ENCODE measurements around the gene ZDHHC11. TPM values are rescaled to one million over a fixed set of nuclear protein-coding genes. Genes with fewer than 3 reads are reported as not detected.

Gene ZDHHC11
- total RNA-seq, 2 experiments from 2014 or later, result 10.7 to 32.0 TPM

DNA sequence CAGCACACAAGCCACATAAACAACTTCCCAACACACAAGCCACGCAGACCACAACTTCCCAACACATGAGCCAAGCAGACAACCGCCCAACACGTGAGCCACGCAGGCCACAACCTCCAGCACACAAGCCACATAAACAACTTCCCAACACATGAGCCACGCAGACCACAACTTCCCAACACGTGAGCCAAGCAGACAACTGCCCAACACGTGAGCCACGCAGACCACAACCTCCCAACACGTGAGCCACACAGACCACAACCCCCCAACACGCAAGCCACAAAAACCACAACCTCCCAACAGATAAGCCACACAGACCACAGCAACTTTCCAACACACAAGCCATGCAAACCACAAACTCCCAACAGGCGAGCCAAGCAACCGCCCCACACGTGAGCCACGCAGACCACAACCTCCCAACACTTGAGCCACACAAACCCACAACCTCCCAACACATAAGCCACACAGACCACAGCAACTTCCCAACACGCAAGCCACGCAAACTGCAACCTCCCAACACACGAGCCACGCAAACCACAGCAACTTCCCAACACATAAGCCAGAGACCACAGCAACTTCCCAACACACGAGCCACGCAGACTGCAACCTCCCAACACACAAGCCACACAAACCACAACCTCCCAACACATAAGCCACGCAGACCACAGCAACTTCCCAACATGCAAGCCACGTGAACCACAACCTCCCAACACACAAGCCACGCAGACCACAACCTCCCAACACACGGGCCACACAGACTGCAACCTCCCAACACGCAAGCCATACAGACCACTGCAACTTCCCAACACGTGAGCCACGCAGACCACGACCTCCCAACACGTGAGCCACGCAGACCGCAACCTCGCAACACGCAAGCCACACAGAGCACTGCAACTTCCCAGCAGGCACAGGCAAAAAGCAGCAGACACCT is 31.7 kb upstream of the ZDHHC11 start:
- no peaks in the 10 kb centered on the region for H3K9me3 ChIP-seq (ENCODE audit: low read length)
- TF ChIP-seq EZH2phosphoT487 (IDR thresholded peaks at IDR 0.05; ENCODE audit: borderline replicate concordance, low read depth, low read length), result no peak
- TF ChIP-seq, protein P1, sequence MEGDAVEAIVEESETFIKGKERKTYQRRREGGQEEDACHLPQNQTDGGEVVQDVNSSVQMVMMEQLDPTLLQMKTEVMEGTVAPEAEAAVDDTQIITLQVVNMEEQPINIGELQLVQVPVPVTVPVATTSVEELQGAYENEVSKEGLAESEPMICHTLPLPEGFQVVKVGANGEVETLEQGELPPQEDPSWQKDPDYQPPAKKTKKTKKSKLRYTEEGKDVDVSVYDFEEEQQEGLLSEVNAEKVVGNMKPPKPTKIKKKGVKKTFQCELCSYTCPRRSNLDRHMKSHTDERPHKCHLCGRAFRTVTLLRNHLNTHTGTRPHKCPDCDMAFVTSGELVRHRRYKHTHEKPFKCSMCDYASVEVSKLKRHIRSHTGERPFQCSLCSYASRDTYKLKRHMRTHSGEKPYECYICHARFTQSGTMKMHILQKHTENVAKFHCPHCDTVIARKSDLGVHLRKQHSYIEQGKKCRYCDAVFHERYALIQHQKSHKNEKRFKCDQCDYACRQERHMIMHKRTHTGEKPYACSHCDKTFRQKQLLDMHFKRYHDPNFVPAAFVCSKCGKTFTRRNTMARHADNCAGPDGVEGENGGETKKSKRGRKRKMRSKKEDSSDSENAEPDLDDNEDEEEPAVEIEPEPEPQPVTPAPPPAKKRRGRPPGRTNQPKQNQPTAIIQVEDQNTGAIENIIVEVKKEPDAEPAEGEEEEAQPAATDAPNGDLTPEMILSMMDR (conservative IDR thresholded peaks at IDR 0.05; ENCODE audit: low read length), result no peak
- no peak overlapping the region for H3K27ac ChIP-seq (ENCODE audit: low read depth, low read length, poor library complexity, severe bottlenecking)
- H3K36me3 ChIP-seq (ENCODE audit: insufficient read depth, low read length), result peaks cover 79% of the 10 kb centered on the region
- H3K79me2 ChIP-seq (ENCODE audit: insufficient read depth, low read depth, low read length), result peaks cover 19% of the 10 kb centered on the region
- no peaks in the 10 kb centered on the region for H3K9me2 ChIP-seq (ENCODE audit: insufficient read depth, low read length)
- no TSS peak for BruUV-seq (replicated peaks)
- no peak overlapping the region for H3K4me3 ChIP-seq (ENCODE audit: low read depth, low read length, poor library complexity, severe bottlenecking)
- H4K20me1 ChIP-seq (ENCODE audit: insufficient read depth, low read length), result no peaks in the 10 kb centered on the region
- H2AFZ ChIP-seq (ENCODE audit: low read length), result no peak overlapping the region
- CTCF ChIA-PET (ENCODE audit: unreplicated experiment), result no interaction called here
- DNase-seq (ENCODE audit: low spot score), result no peak
- no peak overlapping the region for H3K4me2 ChIP-seq (ENCODE audit: low read length)
- POLR2A ChIA-PET, result no interaction called here
- intact Hi-C loops (cut with micrococcal nuclease; ENCODE audit: unreplicated experiment), result no loop called here
- H3K4me1 ChIP-seq (ENCODE audit: insufficient read depth, low read length, poor library complexity, severe bottlenecking), result no peaks in the 10 kb centered on the region

DNA sequence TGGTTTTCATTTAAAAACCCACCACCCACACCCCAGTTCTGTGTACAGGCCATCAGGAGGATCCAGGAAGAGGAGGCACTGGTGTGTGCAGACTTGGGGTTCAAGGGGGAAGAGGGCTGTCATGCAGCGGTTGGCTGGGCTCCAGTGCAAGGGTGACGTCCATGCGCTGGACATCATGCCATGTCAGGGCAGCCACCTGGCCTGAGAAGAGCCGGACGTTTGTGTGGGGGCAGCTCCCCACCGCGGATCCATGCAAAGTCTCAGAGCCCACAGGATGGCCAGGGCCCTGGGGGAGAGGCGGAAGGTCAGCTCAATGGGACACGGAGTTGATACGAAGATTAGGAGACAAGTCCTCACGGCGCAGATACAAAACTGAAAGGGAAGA is 30.8 kb upstream of the ZDHHC11 start:
- Histone ChIP-seq H3K4me1 (ENCODE audit: insufficient read depth, low read length, poor library complexity, severe bottlenecking) (no peaks in the 10 kb centered on the region), H2AFZ (ENCODE audit: low read length) (no peak overlapping the region), H3K4me2 (ENCODE audit: low read length) (no peak overlapping the region), H4K20me1 (ENCODE audit: insufficient read depth, low read length) (no peaks in the 10 kb centered on the region), H3K9me3 (ENCODE audit: low read length) (no peaks in the 10 kb centered on the region), H3K36me3 (ENCODE audit: insufficient read depth, low read length) (peaks cover 79% of the 10 kb centered on the region), H3K4me3 (ENCODE audit: low read depth, low read length, poor library complexity, severe bottlenecking) (no peak overlapping the region), H3K79me2 (ENCODE audit: insufficient read depth, low read depth, low read length) (peaks cover 19% of the 10 kb centered on the region), H3K27ac (ENCODE audit: low read depth, low read length, poor library complexity, severe bottlenecking) (no peak overlapping the region), H3K9me2 (ENCODE audit: insufficient read depth, low read length) (no peaks in the 10 kb centered on the region)
- DNase-seq (ENCODE audit: low spot score), result no peak
- intact Hi-C loops (cut with micrococcal nuclease; ENCODE audit: unreplicated experiment), result no loop called here
- no TSS peak for BruUV-seq (replicated peaks)
- CTCF ChIA-PET (ENCODE audit: unreplicated experiment), result no interaction called here
- TF ChIP-seq EZH2phosphoT487 (IDR thresholded peaks at IDR 0.05; ENCODE audit: borderline replicate concordance, low read depth, low read length), result no peak
- TF ChIP-seq, protein P1 (conservative IDR thresholded peaks at IDR 0.05; ENCODE audit: low read length), result no peak
- POLR2A ChIA-PET, result no interaction called here
